HepG2 (cell line): ENCODE data around the gene GRB10. TPM values are rescaled to one million over a fixed set of nuclear protein-coding genes. Genes with fewer than 3 reads are reported as not detected.

Experiments used
- ATAC-seq: fragments of 200-7000 bp; cut with Tn5 transposase; 3 replicates; pipeline ENCODE4 v1.9.1; 2020; ENCODE audit warnings: mild to moderate bottlenecking, moderate library complexity
- BruUV-seq: library from RNA; stranded (reverse); fragments of 400-500 nt; replicated peaks from 2 replicates; lab custom pipeline; 2021; lab: Mats Ljungman, UMichigan
- CTCF ChIA-PET: fragments of 300-600 bp; formaldehyde crosslinking; extraction: SDS; loops from one replicate; lab custom pipeline; 2021; ENCODE audit warnings: low total read pairs, inconsistent platforms, low intra/inter-chr PET ratio; lab: Yijun Ruan, JAX
- POLR2A ChIA-PET: fragments of 350-600 bp; sonication (Branson Sonifier 250); formaldehyde crosslinking; loops from one replicate; lab custom pipeline; 2020; ENCODE audit warnings: antibody characterized with exemption, inconsistent platforms; lab: Yijun Ruan, JAX
- DNase-seq: peaks from one replicate; pipeline ENCODE4 v3.0.0-alpha.2; 2015; ENCODE audit warnings: low spot score
- FAIRE-seq: peaks from 3 replicates; lab custom pipeline; 2011; peaks lifted over from hg19 to GRCh38; lab: Jason Lieb, UNC
- H2AFZ ChIP-seq: one replicate; pipeline ENCODE4 v1.6.1; 2011; ENCODE audit warnings: low read length, inconsistent platforms
- H3K27ac ChIP-seq: fragments of 300-600 bp; 3 replicates; pipeline ENCODE4 v1.8.0; 2011; ENCODE audit warnings: mixed run types, mild to moderate bottlenecking, mixed read lengths, low read length, inconsistent platforms; ENCODE audit not compliant: insufficient read depth; ENCODE audit errors: extremely low read length
- H3K27me3 ChIP-seq, 2 experiments: fragments of 200-600 bp in 1 of 2; 2 replicates in 1 of 2; 3 replicates in 1 of 2; pipeline versions ENCODE4 v1.6.0 to v1.8.0; 2011; ENCODE audit warnings: low read length in 2 of 2, mild to moderate bottlenecking in 2 of 2, moderate library complexity in 2 of 2, inconsistent platforms in 1 of 2; ENCODE audit not compliant: insufficient read depth in 2 of 2, control insufficient read depth in 1 of 2
- H3K36me3 ChIP-seq, 2 experiments: fragments of 200-600 bp in 1 of 2; replicated peaks in 1 of 2; 2 replicates in 1 of 2; 3 replicates in 1 of 2; pipeline versions ENCODE4 v1.5.1 to v1.8.0; 2011; ENCODE audit warnings: low read length in 2 of 2, inconsistent platforms in 1 of 2; ENCODE audit not compliant: insufficient read depth in 2 of 2, control insufficient read depth in 1 of 2
- H3K4me1 ChIP-seq: 2 replicates; pipeline ENCODE4 v1.5.1; 2012; ENCODE audit warnings: low read length, inconsistent platforms; ENCODE audit not compliant: insufficient read depth
- H3K4me2 ChIP-seq: 2 replicates; pipeline ENCODE4 v1.6.0; 2011; ENCODE audit warnings: low read depth, low read length, inconsistent platforms
- H3K4me3 ChIP-seq, 3 experiments: fragments of 200-600 bp in 1 of 3; sonication (generic), shearing (Covaris generic) in 1 of 3; replicated peaks in 1 of 3; 2 replicates each; pipeline ENCODE4 v1.5.1; 2011 to 2016; ENCODE audit warnings: low read length in 3 of 3, inconsistent platforms in 2 of 3, low read depth in 2 of 3, mild to moderate bottlenecking in 2 of 3, control low read depth in 1 of 3, mixed read lengths in 1 of 3; ENCODE audit not compliant: insufficient read depth in 1 of 3
- H3K79me2 ChIP-seq: one replicate; pipeline ENCODE4 v1.6.1; 2011; ENCODE audit warnings: low read length, inconsistent platforms; ENCODE audit not compliant: insufficient read depth
- H3K9ac ChIP-seq: 2 replicates; pipeline ENCODE4 v1.6.0; 2011; ENCODE audit warnings: mild to moderate bottlenecking, low read depth, low read length, inconsistent platforms; ENCODE audit not compliant: insufficient read depth
- H3K9me3 ChIP-seq: 2 replicates; pipeline ENCODE4 v1.5.1; 2012; ENCODE audit warnings: mild to moderate bottlenecking, low read length
- H4K20me1 ChIP-seq: 2 replicates; pipeline ENCODE4 v1.6.0; 2011; ENCODE audit warnings: inconsistent platforms, mild to moderate bottlenecking, low read length, moderate library complexity; ENCODE audit not compliant: insufficient read depth
- AGO1 ChIP-seq: fragments of 200-400 bp; formaldehyde crosslinking; IDR thresholded peaks from 2 replicates; pipeline ENCODE4 v1.6.1; 2017; ENCODE audit warnings: mild to moderate bottlenecking, low read depth, low read length, moderate library complexity; ENCODE audit not compliant: poor library complexity, severe bottlenecking
- CSRNP1 ChIP-seq: sonication (generic); formaldehyde crosslinking; IDR thresholded peaks from 2 replicates; pipeline ENCODE4 v1.8.1; 2023; ENCODE audit warnings: mild to moderate bottlenecking, missing genetic modification reagents
- ETV6 ChIP-seq: sonication (generic); formaldehyde crosslinking; conservative IDR thresholded peaks from 2 replicates; pipeline ENCODE4 v1.4.0; 2020; ENCODE audit warnings: missing genetic modification reagents
- KLF13 ChIP-seq: sonication (generic); formaldehyde crosslinking; IDR thresholded peaks from 2 replicates; pipeline ENCODE4 v1.4.0; 2020; ENCODE audit warnings: mild to moderate bottlenecking, missing genetic modification reagents
- KMT2B ChIP-seq: IDR thresholded peaks from 2 replicates; pipeline ENCODE4 v1.6.1; 2016; ENCODE audit warnings: missing genetic modification reagents, missing compliant biosample characterization
- MBNL3 ChIP-seq: fragments of 250-450 bp; sonication (Bioruptor Pico); conservative IDR thresholded peaks from 2 replicates; pipeline ENCODE4 v1.8.0; 2022; ENCODE audit warnings: mild to moderate bottlenecking, inconsistent platforms
- MXI1 ChIP-seq: IDR thresholded peaks from 3 replicates; pipeline ENCODE4 v1.6.1; 2012; ENCODE audit warnings: low read depth, low read length, inconsistent platforms, borderline replicate concordance
- PHF20 ChIP-seq: sonication (generic); formaldehyde crosslinking; IDR thresholded peaks from 2 replicates; pipeline ENCODE4 v1.5.0; 2020; ENCODE audit warnings: mild to moderate bottlenecking, missing genetic modification reagents
- ZNF350 ChIP-seq: sonication (generic); formaldehyde crosslinking; IDR thresholded peaks from 2 replicates; pipeline ENCODE4 v1.4.0; 2020; ENCODE audit warnings: mild to moderate bottlenecking, low read depth, missing genetic modification reagents, borderline replicate concordance
- ZNF550 ChIP-seq: sonication (generic); formaldehyde crosslinking; IDR thresholded peaks from 2 replicates; pipeline ENCODE4 v1.4.0; 2020; ENCODE audit warnings: mild to moderate bottlenecking, missing genetic modification reagents, borderline replicate concordance
- WGBS: methylation state at CpG from one replicate; pipeline ENCODE4 v1.1.6; 2017; ENCODE audit warnings: low lambda C conversion rate; 5-methylcytosine and 5-hydroxymethylcytosine counted together
- in situ Hi-C: cut with HindIII; loops from 2 replicates; pipeline ENCODE4 v1.10.0; 2017; ENCODE audit warnings: low pct_unique_long_range_greater_than_20kb; ENCODE audit not compliant: extremely low pct_ligation_motif_present
- intact Hi-C: fragments of 100-400 bp; cut with micrococcal nuclease; formaldehyde crosslinking; loops from one replicate; pipeline ENCODE4 v1.10.0; 2022; ENCODE audit not compliant: unreplicated experiment
- polyA plus RNA-seq, 8 experiments: library from polyadenylated mRNA; depleted of rRNA in 3 of 8; stranded (reverse) in 7 of 8; unstranded in 1 of 8; fragments of >200 nt; fragmentation: Illumina TruSeq in 4 of 8; extraction: Trizol in 4 of 8; gene quantifications; 2 replicates each; pipeline versions ENCODE4 v1.2.1 to v1.2.3, GENCODE V29; 2011 to 2016; ENCODE audit warnings: low read depth in 4 of 8, missing spikeins in 1 of 8, mixed read lengths in 1 of 8; ENCODE audit not compliant: insufficient read depth in 1 of 8
- total RNA-seq, 5 experiments: library from RNA; depleted of rRNA; stranded (reverse); fragments of >200 nt; fragmentation: Illumina TruSeq; extraction: Trizol; gene quantifications; 2 replicates each; pipeline ENCODE4 v1.2.3, GENCODE V29; 2016; ENCODE audit warnings: low read depth in 1 of 5
- TF ChIP-seq, protein P1 (sequence below): IDR thresholded peaks from 2 replicates; pipeline ENCODE4 v1.6.1; 2016; ENCODE audit warnings: low read depth, control low read depth
- TF ChIP-seq, protein P2 (sequence below): sonication (generic); formaldehyde crosslinking; conservative IDR thresholded peaks from 2 replicates; pipeline ENCODE4 v1.8.0; 2022; ENCODE audit warnings: low read depth, missing genetic modification reagents
- TF ChIP-seq, protein P3 (sequence below): IDR thresholded peaks from 2 replicates; pipeline ENCODE4 v1.6.1; 2016; ENCODE audit warnings: missing genetic modification reagents, missing compliant biosample characterization
- TF ChIP-seq, protein P4 (sequence below): fragments of 450-650 bp; IDR thresholded peaks from 2 replicates; pipeline ENCODE4 v1.6.1; 2017; ENCODE audit warnings: mild to moderate bottlenecking
- TF ChIP-seq, protein P5 (sequence below): sonication (generic); formaldehyde crosslinking; IDR thresholded peaks from 2 replicates; pipeline ENCODE4 v1.4.0; 2020; ENCODE audit warnings: missing genetic modification reagents

GRB10 gene
- total and polyA plus RNA-seq, 2 of the 13 experiments (the other 11 are each of a cell fraction or from before 2014, with no cell fraction given): 4.0 to 6.8 TPM

DNA sequence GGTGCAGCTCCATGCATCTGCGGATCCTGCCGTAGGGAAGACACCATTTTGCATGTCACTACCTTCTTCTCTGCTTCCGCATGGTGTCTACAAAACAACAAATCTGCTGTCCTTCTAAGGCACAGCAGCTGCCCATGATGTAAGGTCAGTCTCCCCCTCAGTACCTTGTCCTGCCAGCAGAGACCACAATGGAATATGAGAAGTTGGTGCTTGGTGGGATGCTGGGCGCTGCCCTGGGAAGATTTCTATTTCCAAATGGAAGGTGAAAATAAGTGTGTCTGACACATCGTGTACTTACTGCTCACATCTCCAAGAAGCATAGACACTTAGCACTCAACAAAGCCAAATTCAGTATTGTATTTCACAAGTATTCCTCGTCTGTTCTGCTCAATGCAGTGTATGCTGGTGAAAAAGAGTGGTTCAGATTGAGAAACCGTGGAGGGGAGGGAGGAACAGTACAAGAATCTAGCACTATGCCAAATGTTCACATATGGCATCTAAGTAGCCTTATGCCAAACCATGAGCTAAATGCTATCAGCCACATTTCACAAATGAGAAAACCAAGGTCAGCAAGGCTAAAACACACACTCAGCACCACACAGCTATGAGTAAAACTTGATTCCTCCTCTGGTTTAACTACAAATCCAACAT is 95.0 kb downstream of the GRB10 start:
- Histone ChIP-seq H3K27ac (no peak overlapping the region), H3K9me3 (no peaks in the 10 kb centered on the region), H3K4me3 (no peak overlapping the region), H2AFZ (no peak overlapping the region), H3K9ac (no peak overlapping the region), H3K36me3 (no peaks in the 10 kb centered on the region), H3K79me2 (no peaks in the 10 kb centered on the region), H3K4me1 (no peaks in the 10 kb centered on the region), H4K20me1 (no peaks in the 10 kb centered on the region), H3K4me2 (no peak overlapping the region), H3K27me3 (no peaks in the 10 kb centered on the region)
- ChIA-PET POLR2A (no interaction called here), CTCF (no interaction called here)
- no TSS peak for BruUV-seq
- ATAC-seq (no peak), DNase-seq (no peak), FAIRE-seq (no peak)
- 82% methylated on average over 7 of the region's 7 CpGs for WGBS
- in situ Hi-C loops: loop anchor here (25.0 kb wide), 1 partner anchor 550 kb away; no protein-coding TSS in a partner anchor
- intact Hi-C loops: no loop called here
- TF ChIP-seq, protein P1, sequence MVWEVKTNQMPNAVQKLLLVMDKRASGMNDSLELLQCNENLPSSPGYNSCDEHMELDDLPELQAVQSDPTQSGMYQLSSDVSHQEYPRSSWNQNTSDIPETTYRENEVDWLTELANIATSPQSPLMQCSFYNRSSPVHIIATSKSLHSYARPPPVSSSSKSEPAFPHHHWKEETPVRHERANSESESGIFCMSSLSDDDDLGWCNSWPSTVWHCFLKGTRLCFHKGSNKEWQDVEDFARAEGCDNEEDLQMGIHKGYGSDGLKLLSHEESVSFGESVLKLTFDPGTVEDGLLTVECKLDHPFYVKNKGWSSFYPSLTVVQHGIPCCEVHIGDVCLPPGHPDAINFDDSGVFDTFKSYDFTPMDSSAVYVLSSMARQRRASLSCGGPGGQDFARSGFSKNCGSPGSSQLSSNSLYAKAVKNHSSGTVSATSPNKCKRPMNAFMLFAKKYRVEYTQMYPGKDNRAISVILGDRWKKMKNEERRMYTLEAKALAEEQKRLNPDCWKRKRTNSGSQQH: no peak
- TF ChIP-seq MBNL3 (CRISPR knock-in tag): no peak
- no peak for TF ChIP-seq ZNF350 (CRISPR knock-in tag)
- no peak for TF ChIP-seq PHF20
- TF ChIP-seq, protein P2, sequence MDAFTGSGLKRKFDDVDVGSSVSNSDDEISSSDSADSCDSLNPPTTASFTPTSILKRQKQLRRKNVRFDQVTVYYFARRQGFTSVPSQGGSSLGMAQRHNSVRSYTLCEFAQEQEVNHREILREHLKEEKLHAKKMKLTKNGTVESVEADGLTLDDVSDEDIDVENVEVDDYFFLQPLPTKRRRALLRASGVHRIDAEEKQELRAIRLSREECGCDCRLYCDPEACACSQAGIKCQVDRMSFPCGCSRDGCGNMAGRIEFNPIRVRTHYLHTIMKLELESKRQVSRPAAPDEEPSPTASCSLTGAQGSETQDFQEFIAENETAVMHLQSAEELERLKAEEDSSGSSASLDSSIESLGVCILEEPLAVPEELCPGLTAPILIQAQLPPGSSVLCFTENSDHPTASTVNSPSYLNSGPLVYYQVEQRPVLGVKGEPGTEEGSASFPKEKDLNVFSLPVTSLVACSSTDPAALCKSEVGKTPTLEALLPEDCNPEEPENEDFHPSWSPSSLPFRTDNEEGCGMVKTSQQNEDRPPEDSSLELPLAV (CRISPR knock-in tag): no peak
- TF ChIP-seq AGO1: no peak
- no peak for TF ChIP-seq ETV6
- TF ChIP-seq, protein P3, sequence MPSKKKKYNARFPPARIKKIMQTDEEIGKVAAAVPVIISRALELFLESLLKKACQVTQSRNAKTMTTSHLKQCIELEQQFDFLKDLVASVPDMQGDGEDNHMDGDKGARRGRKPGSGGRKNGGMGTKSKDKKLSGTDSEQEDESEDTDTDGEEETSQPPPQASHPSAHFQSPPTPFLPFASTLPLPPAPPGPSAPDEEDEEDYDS (CRISPR knock-in tag): no peak
- TF ChIP-seq, protein P4, sequence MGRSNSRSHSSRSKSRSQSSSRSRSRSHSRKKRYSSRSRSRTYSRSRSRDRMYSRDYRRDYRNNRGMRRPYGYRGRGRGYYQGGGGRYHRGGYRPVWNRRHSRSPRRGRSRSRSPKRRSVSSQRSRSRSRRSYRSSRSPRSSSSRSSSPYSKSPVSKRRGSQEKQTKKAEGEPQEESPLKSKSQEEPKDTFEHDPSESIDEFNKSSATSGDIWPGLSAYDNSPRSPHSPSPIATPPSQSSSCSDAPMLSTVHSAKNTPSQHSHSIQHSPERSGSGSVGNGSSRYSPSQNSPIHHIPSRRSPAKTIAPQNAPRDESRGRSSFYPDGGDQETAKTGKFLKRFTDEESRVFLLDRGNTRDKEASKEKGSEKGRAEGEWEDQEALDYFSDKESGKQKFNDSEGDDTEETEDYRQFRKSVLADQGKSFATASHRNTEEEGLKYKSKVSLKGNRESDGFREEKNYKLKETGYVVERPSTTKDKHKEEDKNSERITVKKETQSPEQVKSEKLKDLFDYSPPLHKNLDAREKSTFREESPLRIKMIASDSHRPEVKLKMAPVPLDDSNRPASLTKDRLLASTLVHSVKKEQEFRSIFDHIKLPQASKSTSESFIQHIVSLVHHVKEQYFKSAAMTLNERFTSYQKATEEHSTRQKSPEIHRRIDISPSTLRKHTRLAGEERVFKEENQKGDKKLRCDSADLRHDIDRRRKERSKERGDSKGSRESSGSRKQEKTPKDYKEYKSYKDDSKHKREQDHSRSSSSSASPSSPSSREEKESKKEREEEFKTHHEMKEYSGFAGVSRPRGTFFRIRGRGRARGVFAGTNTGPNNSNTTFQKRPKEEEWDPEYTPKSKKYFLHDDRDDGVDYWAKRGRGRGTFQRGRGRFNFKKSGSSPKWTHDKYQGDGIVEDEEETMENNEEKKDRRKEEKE: no peak
- TF ChIP-seq KLF13 (CRISPR knock-in tag): no peak
- no peak for TF ChIP-seq ZNF550 (CRISPR knock-in tag)
- TF ChIP-seq MXI1: no peak
- TF ChIP-seq, protein P5, sequence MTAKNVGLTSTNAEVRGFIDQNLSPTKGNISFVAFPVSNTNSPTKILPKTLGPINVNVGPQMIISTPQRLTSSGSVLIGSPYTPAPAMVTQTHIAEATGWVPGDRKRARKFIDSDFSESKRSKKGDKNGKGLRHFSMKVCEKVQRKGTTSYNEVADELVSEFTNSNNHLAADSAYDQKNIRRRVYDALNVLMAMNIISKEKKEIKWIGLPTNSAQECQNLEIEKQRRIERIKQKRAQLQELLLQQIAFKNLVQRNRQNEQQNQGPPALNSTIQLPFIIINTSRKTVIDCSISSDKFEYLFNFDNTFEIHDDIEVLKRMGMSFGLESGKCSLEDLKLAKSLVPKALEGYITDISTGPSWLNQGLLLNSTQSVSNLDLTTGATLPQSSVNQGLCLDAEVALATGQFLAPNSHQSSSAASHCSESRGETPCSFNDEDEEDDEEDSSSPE (CRISPR knock-in tag): no peak
- TF ChIP-seq CSRNP1 (CRISPR knock-in tag): no peak
- TF ChIP-seq KMT2B: no peak
